ENCODE measurements around the gene INCA1.
"Not testable (repeated sequence)": the region's sequence is repeated elsewhere in the genome, so short reads cannot be mapped to it uniquely, and the experiment has no call there.

The INCA1 gene

GRCh38 chr17:4997302-4998026, at the start of gene INCA1, which contains the start of gene KIF1C:
INCA1 (minus strand) TSS chr17:4997522; CDS start chr17:4994437, 3,085 bp downstream.
KIF1C (plus strand) TSS chr17:4997950; CDS start chr17:5000247, 2,297 bp downstream.
- DNase-seq, result peak in 1 of 2 experiments; percentile 63

- DNase-seq, result no peak
These were observed 48.2 kb upstream of the INCA1 start for GRCh38 chr17:5045496-5045895.

GRCh38 chr17:5044630-5045029, 47.3 kb upstream of the INCA1 start:
- DNase-seq, result no peak

GRCh38 chr17:5043524-5043923, 46.2 kb upstream of the INCA1 start:
- DNase-seq, result no peak

- no peak for DNase-seq
These were observed 45.1 kb upstream of the INCA1 start for GRCh38 chr17:5042157-5043022.

- no peak for DNase-seq
These were observed 38.0 kb upstream of the INCA1 start, which contains the start of gene SLC52A1 for GRCh38 chr17:5035315-5035714. SLC52A1 (minus strand) TSS chr17:5035426; CDS start chr17:5034606, 820 bp downstream.

- DNase-seq, result no peak
These were observed 37.3 kb upstream of the INCA1 start for GRCh38 chr17:5034651-5035050.

GRCh38 chr17:5034063-5034462, 36.7 kb upstream of the INCA1 start:
- DNase-seq, result no peak

- DNase-seq, result no peak
These were observed 36.2 kb upstream of the INCA1 start for GRCh38 chr17:5033352-5034015.

GRCh38 chr17:5032865-5033264, 35.5 kb upstream of the INCA1 start:
- no peak for DNase-seq

GRCh38 chr17:5031365-5032082, 34.2 kb upstream of the INCA1 start:
- peak in 1 of 2 experiments; percentile 4 for DNase-seq

- DNase-seq, result not testable (repeated sequence)
These were observed 32.8 kb upstream of the INCA1 start for GRCh38 chr17:5030168-5030567.

GRCh38 chr17:5027916-5028315, 30.6 kb upstream of the INCA1 start:
- DNase-seq, result no peak

GRCh38 chr17:5027299-5027698, 30.0 kb upstream of the INCA1 start:
- DNase-seq, result no peak

GRCh38 chr17:5024604-5025003, 27.3 kb upstream of the INCA1 start:
- no peak for DNase-seq

- DNase-seq, result no peak
These were observed 26.3 kb upstream of the INCA1 start for GRCh38 chr17:5023588-5024147.

- no peak for DNase-seq
These were observed 24.9 kb upstream of the INCA1 start for GRCh38 chr17:5022171-5022711.

GRCh38 chr17:5020502-5021023, 23.2 kb upstream of the INCA1 start:
- no peak for DNase-seq

GRCh38 chr17:5019475-5019956, 22.2 kb upstream of the INCA1 start:
- no peak for DNase-seq

GRCh38 chr17:5014357-5014756, 17.0 kb upstream of the INCA1 start:
- DNase-seq, result no peak

- DNase-seq, result no peak
These were observed 14.6 kb upstream of the INCA1 start for GRCh38 chr17:5011928-5012327.
